Thymus (tissue), 11 donors: ENCODE results near the gene TBX19. TPM values are rescaled to one million over a fixed set of nuclear protein-coding genes. Genes with fewer than 3 reads are reported as not detected.

Source experiments
- DNase-seq, 9 donors: peaks; one replicate each; pipeline ENCODE4 v3.0.0-alpha.2; 2013; ENCODE audit warnings: low spot score in 9 of 9, low read depth in 6 of 9, missing footprints in 1 of 9
- H3K27ac ChIP-seq, 2 donors: one replicate each; pipeline ENCODE4 v1.5.1; 2013; ENCODE audit warnings: control low read depth in 1 of 2, low read depth in 1 of 2, low read length in 1 of 2, mild to moderate bottlenecking in 1 of 2, moderate library complexity in 1 of 2
- H3K27me3 ChIP-seq, 2 donors: one replicate each; pipeline ENCODE4 v1.5.1; 2013; ENCODE audit warnings: low read length in 1 of 2; ENCODE audit not compliant: control insufficient read depth in 2 of 2, insufficient read depth in 1 of 2
- H3K36me3 ChIP-seq, 2 donors: one replicate each; pipeline ENCODE4 v1.5.1; 2013; ENCODE audit warnings: low read length in 1 of 2, mild to moderate bottlenecking in 1 of 2, moderate library complexity in 1 of 2; ENCODE audit not compliant: control insufficient read depth in 2 of 2, insufficient read depth in 2 of 2
- H3K4me1 ChIP-seq, 2 donors: one replicate each; pipeline ENCODE4 v1.5.1; 2013; ENCODE audit warnings: low read length in 2 of 2; ENCODE audit not compliant: control insufficient read depth in 2 of 2, insufficient read depth in 2 of 2
- H3K4me3 ChIP-seq, 2 donors: one replicate each; pipeline ENCODE4 v1.5.1; 2013; ENCODE audit warnings: low read length in 2 of 2, control low read depth in 1 of 2, mild to moderate bottlenecking in 1 of 2
- H3K9me3 ChIP-seq, 2 donors: one replicate each; pipeline ENCODE4 v1.5.1; 2013; ENCODE audit warnings: low read length in 1 of 2, mild to moderate bottlenecking in 1 of 2; ENCODE audit not compliant: control insufficient read depth in 2 of 2, insufficient read depth in 1 of 2
- WGBS: extraction: QIAGEN DNeasy Blood & Tissue Kit; methylation state at CpG from one replicate; pipeline ENCODE4 v1.1.7; 2013; 5-methylcytosine and 5-hydroxymethylcytosine counted together
- polyA plus RNA-seq: library from polyadenylated mRNA; stranded (reverse); fragments of 200-250 nt; gene quantifications from one replicate; pipeline ENCODE4 v1.2.3, GENCODE V29; 2013
- total RNA-seq: library from RNA; stranded (reverse); fragments of 120-200 nt; gene quantifications from one replicate; pipeline ENCODE4 v1.2.4, GENCODE V29; 2013
- donor health status: healthy.

The TBX19 gene
- total and polyA plus RNA-seq, 2 donors: 0.76 to 2.1 TPM

- DNase-seq: no peak
- Histone ChIP-seq H3K9me3 (no peaks in the 10 kb centered on the region), H3K4me1 (no peaks in the 10 kb centered on the region), H3K27ac (no peak overlapping the region), H3K4me3 (no peak overlapping the region), H3K27me3 (no peaks in the 10 kb centered on the region), H3K36me3 (no peaks in the 10 kb centered on the region)
- 98% methylated on average over 3 of the region's 3 CpGs for WGBS
These were observed 7.8 kb downstream of the TBX19 start for GRCh38 chr1:168288311-168289052.

GRCh38 chr1:168291222-168291837 lies 10.7 kb downstream of the TBX19 start:
- Histone ChIP-seq H3K27ac (no peak overlapping the region), H3K27me3 (no peaks in the 10 kb centered on the region), H3K9me3 (no peaks in the 10 kb centered on the region), H3K4me1 (no peaks in the 10 kb centered on the region), H3K36me3 (no peaks in the 10 kb centered on the region), H3K4me3 (no peak overlapping the region)
- no peak for DNase-seq
- WGBS: 96% methylated on average over 15 of the region's 15 CpGs

DNA sequence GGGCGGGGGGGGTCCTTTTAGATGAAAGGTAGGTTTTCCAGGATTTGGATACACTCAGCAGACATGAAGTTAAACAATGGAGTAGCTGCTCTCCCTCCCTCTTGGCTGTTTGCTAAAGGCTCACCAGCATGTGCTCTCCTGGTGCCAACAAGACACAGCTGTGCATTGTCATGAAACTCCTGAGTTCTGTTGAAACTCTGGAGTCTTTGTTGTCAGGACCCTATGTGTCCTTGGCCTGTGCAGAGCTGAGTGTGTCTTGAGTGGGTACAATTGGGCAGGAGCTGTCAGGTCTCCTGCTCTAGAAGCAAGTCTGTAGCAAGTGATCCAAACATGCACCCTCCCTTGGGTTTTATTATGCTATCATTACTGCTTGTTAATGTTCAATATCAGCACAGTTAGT lies 12.7 kb downstream of the TBX19 start:
- Histone ChIP-seq H3K36me3 (no peaks in the 10 kb centered on the region), H3K27ac (no peak overlapping the region), H3K4me1 (no peaks in the 10 kb centered on the region), H3K9me3 (no peaks in the 10 kb centered on the region), H3K4me3 (no peak overlapping the region), H3K27me3 (no peaks in the 10 kb centered on the region)
- DNase-seq: no peak
- WGBS: 97% methylated on average over 1 of the region's 1 CpG

DNA sequence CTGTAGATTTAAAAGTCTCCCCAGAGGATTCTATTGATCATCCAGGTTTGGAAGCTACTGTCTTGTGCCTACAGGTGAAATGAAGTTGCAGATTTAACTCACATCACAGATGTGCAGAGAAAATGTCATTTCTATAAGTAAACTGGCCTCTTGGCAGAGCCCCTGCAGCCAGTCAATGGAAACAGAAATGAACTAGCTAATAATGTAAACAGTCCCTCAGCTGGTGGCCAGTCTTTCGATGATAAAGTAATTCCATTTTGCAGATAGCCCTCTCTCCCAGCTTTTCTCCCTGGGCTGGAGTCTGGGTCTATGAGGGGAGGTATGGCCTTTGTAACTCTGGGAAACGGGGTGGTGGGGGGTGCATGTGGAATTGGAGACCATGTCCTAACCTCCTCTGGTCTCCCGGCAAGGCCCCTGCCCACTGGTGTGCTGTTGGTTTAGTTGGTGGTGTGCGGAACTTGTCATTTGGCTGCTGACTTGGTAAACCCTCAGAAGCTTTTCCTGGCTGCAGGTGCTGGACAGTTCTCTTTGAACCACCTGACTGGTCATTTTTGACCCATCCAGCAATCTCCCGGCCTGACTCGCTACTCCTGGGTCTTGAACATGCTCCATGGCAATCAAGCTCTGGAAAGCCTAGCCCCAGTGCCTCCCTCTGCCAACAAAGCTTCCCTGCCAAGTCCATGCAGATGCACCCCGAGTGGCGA lies 14.9 kb downstream of the TBX19 start:
- Histone ChIP-seq H3K9me3 (no peaks in the 10 kb centered on the region), H3K36me3 (no peaks in the 10 kb centered on the region), H3K4me3 (no peak overlapping the region), H3K27me3 (no peaks in the 10 kb centered on the region), H3K27ac (no peak overlapping the region), H3K4me1 (no peaks in the 10 kb centered on the region)
- 96% methylated on average over 8 of the region's 8 CpGs for WGBS
- no peak for DNase-seq

GRCh38 chr1:168297019-168297730 lies 16.5 kb downstream of the TBX19 start:
- 97% methylated on average over 7 of the region's 7 CpGs for WGBS
- H3K27me3 ChIP-seq: no peaks in the 10 kb centered on the region
- DNase-seq: no peak
- no peaks in the 10 kb centered on the region for H3K4me1 ChIP-seq
- H3K4me3 ChIP-seq: no peak overlapping the region
- no peak overlapping the region for H3K27ac ChIP-seq
- H3K9me3 ChIP-seq: no peaks in the 10 kb centered on the region
- H3K36me3 ChIP-seq: no peaks in the 10 kb centered on the region

GRCh38 chr1:168298446-168298845 lies 17.8 kb downstream of the TBX19 start:
- no peak for DNase-seq
- 95% methylated on average over 3 of the region's 3 CpGs for WGBS
- no peak overlapping the region for H3K4me3 ChIP-seq
- no peaks in the 10 kb centered on the region for H3K27me3 ChIP-seq
- H3K9me3 ChIP-seq: no peaks in the 10 kb centered on the region
- no peaks in the 10 kb centered on the region for H3K4me1 ChIP-seq
- no peaks in the 10 kb centered on the region for H3K36me3 ChIP-seq
- H3K27ac ChIP-seq: no peak overlapping the region

GRCh38 chr1:168300626-168301025 lies 19.9 kb downstream of the TBX19 start:
- H3K4me1 ChIP-seq: no peaks in the 10 kb centered on the region
- whole genome bisulfite sequencing: 98% methylated on average over 2 of the region's 2 CpGs
- no peaks in the 10 kb centered on the region for H3K36me3 ChIP-seq
- H3K27ac ChIP-seq: no peak overlapping the region
- no peaks in the 10 kb centered on the region for H3K9me3 ChIP-seq
- no peaks in the 10 kb centered on the region for H3K27me3 ChIP-seq
- H3K4me3 ChIP-seq: no peak overlapping the region
- no peak for DNase-seq

GRCh38 chr1:168301664-168302320 lies 21.1 kb downstream of the TBX19 start:
- WGBS: 93% methylated on average over 3 of the region's 3 CpGs
- H3K27ac ChIP-seq: no peak overlapping the region
- H3K4me1 ChIP-seq: no peaks in the 10 kb centered on the region
- DNase-seq: no peak
- no peaks in the 10 kb centered on the region for H3K36me3 ChIP-seq
- no peaks in the 10 kb centered on the region for H3K9me3 ChIP-seq
- H3K4me3 ChIP-seq: no peak overlapping the region
- no peaks in the 10 kb centered on the region for H3K27me3 ChIP-seq
